GM12801 (cell line): ENCODE results near the gene EHD1.

Experiments
- CTCF ChIP-seq: IDR thresholded peaks from one replicate; pipeline ENCODE4 v1.5.1; 2011; ENCODE audit warnings: control low read depth; ENCODE audit not compliant: insufficient read length; ENCODE audit errors: extremely low read depth

EHD1 gene

DNA sequence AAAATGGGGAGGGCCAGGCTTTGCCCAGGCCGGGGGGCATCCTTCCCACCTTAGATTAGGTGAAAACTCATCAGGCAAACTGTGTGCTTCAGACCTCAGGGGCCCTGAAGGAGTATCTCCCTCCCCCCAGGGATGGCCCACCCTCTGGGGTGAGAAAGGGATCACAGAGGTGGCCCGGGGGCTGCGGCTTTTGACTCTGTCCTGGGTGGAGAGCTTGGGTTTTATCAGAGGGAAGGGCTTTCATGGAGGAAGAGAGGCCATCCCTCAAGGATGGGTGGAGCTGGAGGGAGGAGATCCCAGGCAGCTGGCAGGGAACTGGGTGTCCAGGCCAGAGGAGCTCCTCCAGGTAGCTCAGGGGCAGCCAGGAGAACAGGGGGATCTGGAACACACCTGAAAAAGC, 43.0 kb upstream of the EHD1 start:
- TF ChIP-seq CTCF, result no peak

- TF ChIP-seq CTCF, result no peak
Measured at GRCh38 chr11:64920124-64920523, 41.7 kb upstream of the EHD1 start.

DNA sequence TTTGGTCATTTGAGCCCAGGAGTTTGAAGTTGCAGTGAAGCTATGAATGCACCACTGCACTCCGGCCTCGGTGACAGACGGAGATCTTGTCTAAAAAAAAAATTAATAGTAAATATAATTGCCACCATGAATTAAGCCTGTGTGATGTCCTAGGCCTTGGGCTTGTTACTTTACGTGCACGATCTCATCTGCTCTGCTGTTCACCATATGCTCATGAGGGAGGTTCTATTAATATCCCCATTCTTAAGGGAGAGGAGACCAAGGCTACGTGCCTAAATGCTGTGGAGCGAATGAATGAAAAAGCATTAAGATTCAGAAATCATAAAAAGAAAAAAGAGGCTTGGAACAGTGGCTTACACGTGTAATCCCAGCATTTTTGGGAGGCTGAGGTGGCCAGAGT, 41.2 kb upstream of the EHD1 start:
- TF ChIP-seq CTCF, result no peak

GRCh38 chr11:64918017-64918416, 39.6 kb upstream of the EHD1 start:
- TF ChIP-seq CTCF, result no peak

DNA sequence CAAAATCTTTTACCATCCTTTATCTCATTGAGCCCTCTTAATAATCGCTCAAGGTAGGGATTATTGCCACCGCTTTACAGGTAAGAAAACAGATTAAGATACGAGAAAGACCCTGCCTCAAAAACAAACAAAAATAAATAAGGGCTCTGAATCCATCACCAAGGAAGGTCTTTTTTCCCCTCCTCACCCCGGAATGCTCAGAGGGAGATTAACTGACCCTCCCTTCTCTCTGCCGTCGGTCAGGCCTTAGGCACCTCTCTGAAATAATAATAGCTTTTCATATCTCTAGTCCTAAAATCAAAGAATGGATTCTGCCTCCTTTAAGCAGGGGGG, 39.2 kb upstream of the EHD1 start:
- TF ChIP-seq CTCF, result no peak

DNA sequence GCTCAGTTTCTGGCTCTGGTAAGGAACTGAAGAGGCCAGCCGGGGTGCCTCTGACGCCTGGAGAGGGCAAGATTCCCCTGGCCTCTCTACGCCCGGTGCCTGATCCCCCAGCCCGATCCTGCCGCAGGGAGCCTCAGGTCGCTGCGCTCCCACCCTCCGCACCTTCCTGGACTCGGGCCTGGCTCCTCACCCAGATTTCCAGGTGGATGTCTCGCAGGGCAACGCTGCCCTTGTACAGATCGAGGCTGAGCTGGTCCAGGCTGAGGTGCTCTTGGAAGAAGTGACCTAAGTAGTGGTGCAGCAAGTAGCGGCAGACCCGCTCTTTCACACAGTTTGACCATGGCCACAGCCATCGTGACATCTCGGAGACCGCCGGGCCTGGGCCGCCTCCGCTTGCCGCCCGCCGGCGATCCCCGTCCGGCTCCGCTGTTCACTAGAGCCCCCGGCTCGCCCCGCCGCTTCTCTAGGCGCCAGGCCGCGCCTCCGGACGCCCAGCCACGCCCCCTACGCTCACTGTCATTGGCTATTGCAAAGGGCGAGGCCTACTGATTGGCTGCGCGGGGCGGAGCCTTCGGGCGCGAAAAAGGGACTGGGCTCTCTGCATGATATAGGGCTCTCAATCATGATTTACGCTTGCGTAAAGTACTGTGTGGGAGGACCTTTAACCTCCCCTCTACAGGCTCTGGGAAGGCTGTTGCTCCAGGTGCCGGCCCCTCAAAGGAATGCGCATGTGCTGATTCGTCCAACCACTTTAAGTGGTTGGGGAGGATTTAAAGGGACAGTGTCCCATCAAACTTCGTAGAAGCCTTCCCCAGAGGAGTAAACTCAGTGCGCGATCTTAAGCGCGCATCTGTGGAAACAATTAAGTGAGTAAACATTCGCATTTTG, 38.6 kb upstream of the EHD1 start, which contains the start of gene ATG2A:
Gene ATG2A (minus strand): TSS at position 435 of the 888 bp plus-strand sequence. CDS start 74 bp downstream, at position 361.
- TF ChIP-seq CTCF, result no peak

- TF ChIP-seq CTCF, result no peak
Measured at GRCh38 chr11:64916040-64916774, 37.8 kb upstream of the EHD1 start.
